ENCODE results near the gene ADORA1.

ADORA1 gene

GRCh38 chr1:203127666-203128430 is at the start of gene ADORA1:
Gene ADORA1 (plus strand): TSS chr1:203127726. CDS start chr1:203128842, 1,116 bp downstream.
- peak; percentile 86 for DNase-seq (ENCODE audit: low read depth, low spot score)

GRCh38 chr1:203077956-203078355 is 49.6 kb upstream of the ADORA1 start:
- DNase-seq (ENCODE audit: low read depth, low spot score), result no peak

- no peak for DNase-seq (ENCODE audit: low read depth, low spot score)
These were observed 49.0 kb upstream of the ADORA1 start for GRCh38 chr1:203078478-203078877.

GRCh38 chr1:203080456-203080855 is 47.1 kb upstream of the ADORA1 start:
- no peak for DNase-seq (ENCODE audit: low read depth, low spot score)

GRCh38 chr1:203081465-203082230 is 45.9 kb upstream of the ADORA1 start:
- DNase-seq (ENCODE audit: low read depth, low spot score), result no peak

- no peak for DNase-seq (ENCODE audit: low read depth, low spot score)
These were observed 45.4 kb upstream of the ADORA1 start for GRCh38 chr1:203082231-203082505.

- no peak for DNase-seq (ENCODE audit: low read depth, low spot score)
These were observed 44.7 kb upstream of the ADORA1 start for GRCh38 chr1:203082571-203083462.

- no peak for DNase-seq (ENCODE audit: low read depth, low spot score)
These were observed 44.0 kb upstream of the ADORA1 start for GRCh38 chr1:203083463-203083921.

- no peak for DNase-seq (ENCODE audit: low read depth, low spot score)
These were observed 42.7 kb upstream of the ADORA1 start for GRCh38 chr1:203084588-203085527.

- no peak for DNase-seq (ENCODE audit: low read depth, low spot score)
These were observed 41.8 kb upstream of the ADORA1 start, which contains the start of gene MYOG for GRCh38 chr1:203085528-203086406. Gene MYOG (minus strand): TSS chr1:203086012. CDS start chr1:203085961, 51 bp downstream.

GRCh38 chr1:203086992-203087763 is 40.3 kb upstream of the ADORA1 start:
- DNase-seq (ENCODE audit: low read depth, low spot score), result no peak

- no peak for DNase-seq (ENCODE audit: low read depth, low spot score)
These were observed 39.1 kb upstream of the ADORA1 start for GRCh38 chr1:203088441-203088840.

GRCh38 chr1:203089001-203089650 is 38.4 kb upstream of the ADORA1 start:
- DNase-seq (ENCODE audit: low read depth, low spot score), result no peak

- no peak for DNase-seq (ENCODE audit: low read depth, low spot score)
These were observed 37.9 kb upstream of the ADORA1 start for GRCh38 chr1:203089651-203090045.

GRCh38 chr1:203090421-203091198 is 36.9 kb upstream of the ADORA1 start:
- DNase-seq (ENCODE audit: low read depth, low spot score), result peak; percentile 39

- DNase-seq (ENCODE audit: low read depth, low spot score), result no peak
These were observed 36.4 kb upstream of the ADORA1 start for GRCh38 chr1:203091199-203091477.

GRCh38 chr1:203091761-203092330 is 35.7 kb upstream of the ADORA1 start:
- no peak for DNase-seq (ENCODE audit: low read depth, low spot score)
